ENCODE results near the gene NFATC1.

NFATC1 gene

DNA sequence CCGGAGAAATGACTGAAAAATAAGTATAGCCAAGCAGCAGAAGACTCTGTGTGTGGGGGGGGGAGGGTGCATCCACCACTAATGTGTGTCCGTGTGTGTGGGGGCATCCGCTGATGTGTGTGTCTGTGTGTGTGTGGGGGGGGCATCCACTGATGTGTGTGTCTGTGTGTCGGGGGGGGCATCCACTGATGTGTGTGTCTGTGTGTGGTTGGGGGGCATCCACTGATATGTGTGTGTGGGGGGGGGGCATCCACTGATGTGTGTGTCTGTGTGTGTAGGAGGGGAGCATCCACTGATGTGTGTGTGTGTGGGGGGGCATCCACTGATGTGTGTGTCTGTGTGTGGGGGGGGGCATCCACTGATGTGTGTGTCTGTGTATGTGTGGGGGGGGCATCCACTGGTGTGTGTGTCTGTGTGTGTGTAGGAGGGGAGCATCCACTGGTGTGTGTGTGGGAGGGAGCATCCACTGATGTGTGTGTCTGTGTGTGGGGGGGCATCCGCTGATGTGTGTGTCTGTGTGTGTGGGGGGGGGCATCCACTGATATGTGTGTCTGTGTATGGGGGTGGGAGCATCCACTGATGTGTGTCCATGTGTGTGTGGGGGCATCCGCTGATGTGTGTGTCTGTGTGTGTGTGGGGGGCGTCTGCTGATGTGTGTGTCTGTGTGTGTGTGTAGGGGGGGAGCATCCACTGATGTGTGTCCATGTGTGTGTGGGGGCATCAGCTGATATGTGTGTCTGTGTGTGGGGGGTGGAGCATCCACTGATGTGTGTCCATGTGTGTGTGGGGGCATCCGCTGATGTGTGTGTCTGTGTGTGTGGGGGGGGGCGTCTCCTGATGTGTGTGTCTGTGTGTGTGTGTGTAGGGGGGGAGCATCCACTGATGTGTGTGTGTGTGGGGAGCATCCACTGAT is 125.0 kb downstream of the NFATC1 start:
- TF ChIP-seq, protein P1, sequence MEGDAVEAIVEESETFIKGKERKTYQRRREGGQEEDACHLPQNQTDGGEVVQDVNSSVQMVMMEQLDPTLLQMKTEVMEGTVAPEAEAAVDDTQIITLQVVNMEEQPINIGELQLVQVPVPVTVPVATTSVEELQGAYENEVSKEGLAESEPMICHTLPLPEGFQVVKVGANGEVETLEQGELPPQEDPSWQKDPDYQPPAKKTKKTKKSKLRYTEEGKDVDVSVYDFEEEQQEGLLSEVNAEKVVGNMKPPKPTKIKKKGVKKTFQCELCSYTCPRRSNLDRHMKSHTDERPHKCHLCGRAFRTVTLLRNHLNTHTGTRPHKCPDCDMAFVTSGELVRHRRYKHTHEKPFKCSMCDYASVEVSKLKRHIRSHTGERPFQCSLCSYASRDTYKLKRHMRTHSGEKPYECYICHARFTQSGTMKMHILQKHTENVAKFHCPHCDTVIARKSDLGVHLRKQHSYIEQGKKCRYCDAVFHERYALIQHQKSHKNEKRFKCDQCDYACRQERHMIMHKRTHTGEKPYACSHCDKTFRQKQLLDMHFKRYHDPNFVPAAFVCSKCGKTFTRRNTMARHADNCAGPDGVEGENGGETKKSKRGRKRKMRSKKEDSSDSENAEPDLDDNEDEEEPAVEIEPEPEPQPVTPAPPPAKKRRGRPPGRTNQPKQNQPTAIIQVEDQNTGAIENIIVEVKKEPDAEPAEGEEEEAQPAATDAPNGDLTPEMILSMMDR (IDR thresholded peaks at IDR 0.05; ENCODE audit: insufficient read depth, low read length, missing control alignments): no peak
- ChIA-PET CTCF (interaction anchor here (1.6 kb wide), 2 partner anchors 9 to 140 kb away, joined by 7 to 8 read pairs; no protein-coding TSS in a partner anchor), POLR2A (no interaction called here)
- no peak for DNase-seq (ENCODE audit: low read depth, low spot score)
- H3K4me3 ChIP-seq (ENCODE audit: low read depth, low read length): no peak overlapping the region

DNA sequence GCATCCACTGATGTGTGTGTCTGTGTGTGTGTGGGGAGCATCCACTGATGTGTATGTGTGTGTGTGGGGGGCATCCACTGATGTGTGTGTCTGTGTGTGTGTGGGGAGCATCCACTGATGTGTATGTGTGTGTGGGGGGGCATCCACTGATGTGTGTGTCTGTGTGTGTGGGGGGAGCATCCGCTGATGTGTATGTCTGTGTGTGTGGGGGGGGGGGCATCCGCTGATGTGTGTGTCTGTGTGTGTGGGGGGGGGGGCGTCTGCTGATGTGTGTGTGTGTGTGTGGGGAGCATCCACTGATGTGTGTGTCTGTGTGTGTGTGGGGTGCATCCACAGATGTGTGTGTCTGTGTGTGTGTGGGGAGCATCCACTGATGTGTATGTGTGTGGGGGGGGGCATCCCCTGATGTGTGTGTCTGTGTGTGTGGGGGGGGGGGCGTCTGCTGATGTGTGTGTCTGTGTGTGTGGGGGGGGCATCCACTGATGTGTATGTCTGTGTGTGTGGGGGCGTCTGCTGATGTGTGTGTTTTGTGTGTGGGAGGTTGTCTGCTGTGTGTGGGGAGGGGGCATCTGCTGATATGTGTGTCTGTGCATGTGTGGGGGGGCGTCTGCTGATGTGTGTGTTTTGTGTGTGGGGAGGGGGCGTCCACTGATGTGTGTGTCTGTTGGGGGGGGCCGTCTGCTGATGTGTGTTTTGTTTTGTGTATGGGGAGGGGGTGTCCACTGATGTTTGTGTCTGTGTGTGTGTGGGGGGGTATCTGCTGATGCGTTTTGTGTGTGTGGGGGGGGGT is 125.9 kb downstream of the NFATC1 start:
- TF ChIP-seq, protein P1 (IDR thresholded peaks at IDR 0.05; ENCODE audit: insufficient read depth, low read length, missing control alignments): no peak
- H3K4me3 ChIP-seq (ENCODE audit: low read depth, low read length): no peak overlapping the region
- no peak for DNase-seq (ENCODE audit: low read depth, low spot score)
- ChIA-PET CTCF (no interaction called here), POLR2A (no interaction called here)

DNA sequence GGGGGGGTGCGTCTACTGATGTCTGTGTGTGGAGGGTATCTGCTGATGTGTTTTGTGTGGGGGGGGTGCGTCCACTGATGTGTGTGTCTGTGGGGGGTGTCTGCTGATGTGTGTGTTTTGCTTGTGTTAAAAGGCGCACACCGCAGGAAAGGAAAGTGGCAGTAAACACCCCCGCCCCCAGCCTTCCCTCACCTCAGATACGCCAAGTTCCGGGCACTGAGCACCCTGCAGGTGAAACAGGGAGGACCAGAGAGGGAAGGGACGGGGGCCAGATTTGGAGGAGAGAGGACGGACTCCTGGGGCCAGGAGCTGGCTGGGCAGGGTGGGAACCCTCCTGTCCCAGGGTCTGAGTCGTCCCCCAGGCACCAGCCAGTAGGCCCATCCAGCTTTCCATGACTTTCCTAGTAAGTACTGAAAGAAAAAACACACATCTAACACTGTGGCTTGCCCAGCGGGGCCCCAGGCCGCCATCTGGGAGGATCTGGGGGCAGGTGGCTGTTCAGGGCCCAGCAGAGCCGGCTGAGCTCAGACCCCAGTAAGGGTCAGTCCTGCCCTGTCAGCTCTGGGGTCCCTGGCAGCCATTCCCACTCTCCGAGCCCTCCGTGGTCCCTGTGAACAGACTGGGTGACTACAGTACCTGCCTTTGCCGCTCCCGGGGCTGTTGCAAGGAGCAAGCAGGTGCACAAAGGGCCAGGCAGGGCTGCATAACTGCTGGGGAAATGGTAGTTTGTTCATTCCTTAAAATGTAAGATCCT is 126.9 kb downstream of the NFATC1 start:
- no peak overlapping the region for H3K4me3 ChIP-seq (ENCODE audit: low read depth, low read length)
- CTCF ChIA-PET: interaction anchor here (1.1 to 2.6 kb wide), 2 partner anchors 8 to 142 kb away, joined by 4 to 32 read pairs; no protein-coding TSS in a partner anchor
- DNase-seq (ENCODE audit: low read depth, low spot score): no peak
- TF ChIP-seq, protein P1 (IDR thresholded peaks at IDR 0.05; ENCODE audit: insufficient read depth, low read length, missing control alignments): no peak
- POLR2A ChIA-PET: no interaction called here

DNA sequence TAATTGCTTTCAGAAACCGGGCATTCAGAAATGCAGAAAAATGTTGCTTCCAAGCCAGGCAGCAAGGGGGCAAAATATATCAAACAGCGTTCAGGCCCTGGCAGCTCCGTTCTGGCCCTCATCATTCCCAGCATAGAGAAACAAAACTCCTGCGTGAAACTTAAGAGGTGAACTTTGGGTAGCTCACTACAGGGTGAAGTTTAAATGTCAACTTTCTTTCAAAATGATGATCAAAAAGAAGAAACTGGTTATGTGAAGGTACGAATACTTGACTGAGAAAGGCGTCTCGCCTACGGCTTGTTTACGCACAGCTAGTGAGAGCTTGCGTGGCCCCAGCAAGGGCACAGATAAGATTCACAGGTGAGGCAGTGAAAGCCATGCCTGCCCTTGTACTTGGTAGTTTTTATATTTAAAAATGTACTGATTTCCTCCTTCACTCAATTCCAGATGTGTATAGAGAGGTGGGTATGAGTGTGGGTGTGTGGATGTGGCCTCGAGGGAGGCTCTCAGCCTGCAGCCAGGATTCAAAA is 127.5 kb downstream of the NFATC1 start:
- TF ChIP-seq, protein P1 (IDR thresholded peaks at IDR 0.05; ENCODE audit: insufficient read depth, low read length, missing control alignments): no peak
- ChIA-PET POLR2A (interaction anchor here (0.7 kb wide), 1 partner anchor 32 kb away, joined by 3 read pairs; no protein-coding TSS in a partner anchor), CTCF (interaction anchor here (1.1 to 2.6 kb wide), 2 partner anchors 8 to 143 kb away, joined by 4 to 32 read pairs; no protein-coding TSS in a partner anchor)
- H3K4me3 ChIP-seq (ENCODE audit: low read depth, low read length): no peak overlapping the region
- DNase-seq (ENCODE audit: low read depth, low spot score): no peak

DNA sequence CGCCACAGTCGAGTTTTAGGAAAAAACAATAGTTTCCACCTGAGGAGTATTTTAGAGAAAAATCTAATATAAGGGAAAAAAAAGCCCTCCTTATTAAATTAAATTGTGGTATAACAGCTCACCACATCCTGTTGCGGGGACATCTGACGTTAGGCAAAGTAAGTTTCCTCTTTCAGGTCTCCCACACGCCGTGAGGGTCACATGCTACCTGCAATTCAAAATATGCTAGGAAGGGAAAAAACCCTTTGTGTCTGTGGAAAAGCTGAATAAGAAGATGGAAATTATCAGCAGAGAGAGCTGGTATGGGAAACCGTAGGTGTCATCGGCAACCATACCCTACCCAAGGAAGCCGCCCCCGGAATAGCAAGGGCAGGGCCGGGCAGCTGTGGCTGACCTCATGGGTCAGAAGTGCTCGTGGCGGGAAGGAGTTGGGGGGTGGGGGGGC is 128.0 kb downstream of the NFATC1 start:
- ChIA-PET CTCF (interaction anchor here (2.6 kb wide), 1 partner anchor 144 kb away, joined by 32 read pairs; no protein-coding TSS in a partner anchor), POLR2A (interaction anchor here (0.7 kb wide), 1 partner anchor 31 kb away, joined by 3 read pairs; no protein-coding TSS in a partner anchor)
- TF ChIP-seq, protein P1 (IDR thresholded peaks at IDR 0.05; ENCODE audit: insufficient read depth, low read length, missing control alignments): no peak
- no peak for DNase-seq (ENCODE audit: low read depth, low spot score)
- H3K4me3 ChIP-seq (ENCODE audit: low read depth, low read length): no peak overlapping the region

Measured in AG04449 (cell line).